ENCODE results near the gene NCK1.

Gene NCK1

DNA sequence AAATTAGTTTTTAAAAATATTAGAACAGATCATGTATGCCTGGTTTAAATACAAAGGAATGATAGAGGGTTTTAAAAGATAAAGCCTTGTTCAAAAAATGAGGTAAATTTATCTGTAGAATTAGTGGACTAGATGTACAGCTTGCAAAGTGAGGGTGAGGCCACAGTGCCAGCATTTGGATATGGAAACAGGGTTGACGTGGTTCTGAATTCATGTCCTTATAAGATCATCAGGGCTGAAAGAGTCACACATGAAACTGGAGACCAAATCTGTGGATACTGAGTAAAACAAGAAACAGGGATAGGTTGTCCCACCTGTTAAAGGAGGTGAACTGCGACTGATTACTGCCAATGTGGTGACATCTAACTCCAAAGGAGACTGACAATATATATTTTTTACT, 46.3 kb downstream of the NCK1 start:
- no peak for DNase-seq (ENCODE audit: low read depth)

DNA sequence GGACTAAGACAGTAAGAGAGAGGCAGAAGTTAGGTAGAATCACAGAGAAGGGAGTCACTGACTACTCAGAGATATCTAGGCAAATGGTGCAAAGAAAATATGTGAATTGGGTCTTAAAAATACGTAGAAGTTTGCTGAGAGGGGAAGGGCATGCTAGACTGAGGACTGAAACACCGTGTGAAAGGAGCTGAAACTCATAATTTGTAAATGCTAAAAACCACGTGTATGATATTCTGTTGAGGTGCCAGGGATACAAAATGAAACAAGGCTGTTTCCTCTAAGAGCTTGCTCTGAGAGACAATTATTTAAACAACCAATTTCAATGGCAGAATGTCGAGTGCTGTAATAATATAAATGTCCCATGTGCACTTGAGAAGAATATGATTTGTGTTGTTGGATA, 47.2 kb downstream of the NCK1 start:
- no peak for DNase-seq (ENCODE audit: low read depth)

DNA sequence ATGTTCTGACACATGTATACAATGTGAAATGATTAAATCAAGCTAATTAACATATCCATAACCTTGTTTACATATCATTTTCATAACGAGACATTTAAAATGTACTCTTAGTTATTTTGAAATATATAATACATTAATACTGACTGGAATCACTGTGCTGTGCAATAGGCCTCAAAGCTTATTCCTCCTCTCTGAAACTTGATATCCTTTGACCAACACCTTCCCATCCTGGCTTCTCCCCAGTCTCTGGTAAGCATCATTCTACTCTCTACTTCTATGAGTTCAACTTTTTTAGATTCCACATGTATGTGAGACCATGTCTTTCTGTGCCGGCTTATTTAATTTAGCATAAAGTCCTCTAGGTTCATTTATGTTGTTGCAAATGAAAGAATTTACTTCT, 48.7 kb downstream of the NCK1 start:
- no peak for DNase-seq (ENCODE audit: low read depth)

DNA sequence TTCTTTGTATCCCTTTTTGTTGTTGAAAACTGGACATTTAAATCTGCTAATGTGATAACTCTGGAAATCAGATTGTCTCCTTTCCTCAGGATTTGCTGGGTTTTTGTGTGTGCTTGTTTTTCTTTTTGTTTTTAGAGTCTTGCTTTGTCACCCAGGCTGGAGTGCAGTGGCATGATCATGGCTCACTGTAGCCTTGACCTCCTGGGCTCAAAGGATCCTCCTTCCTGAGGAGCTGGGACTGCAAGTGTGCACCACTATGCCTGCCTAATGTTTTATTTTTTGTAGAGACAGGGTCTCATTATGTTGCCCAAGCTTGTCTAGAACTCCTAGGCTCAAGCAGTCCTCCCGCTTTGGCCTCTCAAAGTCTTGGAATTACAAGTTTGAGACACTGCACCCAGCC, 51.2 kb downstream of the NCK1 start:
- no peak for DNase-seq (ENCODE audit: low read depth)

DNA sequence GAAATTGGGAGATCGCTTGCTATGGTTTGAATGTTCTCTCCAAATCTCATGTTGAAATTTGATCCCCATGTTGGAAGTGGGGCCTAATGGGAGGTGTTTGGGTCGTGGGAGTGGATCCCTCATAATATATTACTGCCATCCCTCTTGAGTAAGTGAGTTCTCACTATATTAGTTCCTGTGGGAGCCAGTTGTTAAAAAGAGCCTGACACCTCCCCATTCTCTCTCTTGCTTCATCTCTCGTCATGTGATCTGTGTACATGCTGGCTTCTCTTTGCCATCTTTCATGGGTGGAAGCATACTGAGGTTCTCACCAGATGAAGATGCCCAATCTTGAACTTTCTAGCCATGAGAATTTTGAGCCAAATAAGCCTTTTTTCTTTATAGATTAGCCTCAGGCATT, 52.7 kb downstream of the NCK1 start:
- DNase-seq (ENCODE audit: low read depth): no peak

DNA sequence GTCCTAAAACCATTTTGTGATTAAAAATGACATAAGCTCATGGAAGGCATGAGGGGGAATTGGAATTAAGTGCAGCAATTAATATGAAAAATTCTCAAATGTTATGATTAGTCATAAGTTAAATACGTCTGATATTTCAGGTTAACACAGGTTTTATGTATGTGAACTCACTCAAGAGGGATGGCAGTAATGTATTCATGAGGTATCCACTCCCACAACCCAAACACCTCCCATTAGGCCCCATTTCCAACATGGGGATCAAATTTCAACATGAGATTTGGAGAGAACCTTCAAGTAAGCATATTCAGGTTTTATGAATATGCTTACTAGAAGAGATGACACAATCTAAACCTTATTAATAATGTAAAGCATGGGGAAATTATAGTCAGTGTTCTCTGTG, 54.2 kb downstream of the NCK1 start:
- DNase-seq (ENCODE audit: low read depth): no peak

DNA sequence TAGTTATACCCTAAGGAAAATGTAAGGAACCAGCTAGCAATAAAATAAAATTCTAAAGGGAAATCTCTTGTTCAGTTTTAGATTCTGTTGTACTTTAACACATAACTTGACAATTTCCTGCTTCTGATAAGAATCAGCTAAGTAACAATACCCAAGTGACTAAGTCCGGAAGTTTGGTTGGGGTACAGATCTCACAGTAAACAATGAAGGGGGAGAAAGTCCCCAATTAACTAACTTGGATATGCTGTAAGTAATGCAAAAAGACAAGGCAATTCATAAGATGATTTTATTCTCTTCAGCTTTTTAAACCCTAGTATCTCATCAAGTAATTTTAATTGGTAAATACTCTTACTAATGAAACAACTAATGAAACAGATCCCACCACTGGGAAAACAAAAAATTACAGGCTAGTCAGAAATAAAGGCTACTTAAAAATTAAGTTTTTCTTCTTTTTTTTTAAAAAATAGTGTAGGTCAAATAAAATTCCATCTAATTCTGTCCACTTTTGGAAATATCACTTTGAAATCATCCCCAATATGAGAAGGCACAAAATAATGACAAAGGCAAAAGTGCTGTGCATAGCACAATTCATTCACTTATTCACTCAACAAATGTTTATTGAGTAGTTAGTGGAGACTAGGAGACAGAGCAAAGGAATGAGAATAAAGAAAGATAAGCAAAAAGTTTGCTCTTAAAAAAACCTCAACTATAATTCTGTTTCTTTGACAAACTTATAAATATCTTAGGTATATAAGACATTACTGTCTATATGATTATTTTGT, 58.0 kb downstream of the NCK1 start:
- no peak for DNase-seq (ENCODE audit: low read depth)

DNA sequence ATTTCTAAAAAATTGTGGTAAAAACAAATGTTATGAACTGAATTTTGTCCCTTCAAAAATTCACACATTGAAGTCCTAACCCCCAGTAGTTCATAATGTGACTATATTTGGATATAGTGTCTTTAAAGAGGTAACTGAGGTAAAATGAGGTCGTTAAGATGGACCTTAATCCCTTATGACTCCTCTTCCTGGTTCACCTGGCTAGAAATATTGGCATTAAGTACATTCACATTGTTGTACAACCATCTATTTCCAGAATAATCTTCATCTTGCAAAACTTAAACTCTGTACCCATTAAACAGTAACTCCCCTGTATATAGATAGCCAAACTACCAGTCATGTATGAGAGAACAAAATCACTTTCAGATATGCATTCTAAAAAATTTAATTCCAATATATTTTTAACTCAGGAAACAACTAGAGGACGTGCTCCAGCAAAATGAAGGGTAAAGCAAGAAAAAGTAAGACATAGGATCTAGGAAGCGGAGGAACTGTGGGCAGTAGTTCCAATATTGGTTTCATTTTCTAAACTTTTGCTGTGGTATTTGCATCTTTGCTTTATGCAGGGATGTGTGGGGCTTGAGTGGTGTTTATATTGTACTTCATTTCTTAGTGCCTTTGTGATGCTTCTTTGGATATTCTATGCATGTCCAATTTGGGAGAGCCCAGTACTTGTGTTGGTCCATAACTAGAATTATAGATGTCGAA, 59.0 kb downstream of the NCK1 start:
- no peak for DNase-seq (ENCODE audit: low read depth)

DNA sequence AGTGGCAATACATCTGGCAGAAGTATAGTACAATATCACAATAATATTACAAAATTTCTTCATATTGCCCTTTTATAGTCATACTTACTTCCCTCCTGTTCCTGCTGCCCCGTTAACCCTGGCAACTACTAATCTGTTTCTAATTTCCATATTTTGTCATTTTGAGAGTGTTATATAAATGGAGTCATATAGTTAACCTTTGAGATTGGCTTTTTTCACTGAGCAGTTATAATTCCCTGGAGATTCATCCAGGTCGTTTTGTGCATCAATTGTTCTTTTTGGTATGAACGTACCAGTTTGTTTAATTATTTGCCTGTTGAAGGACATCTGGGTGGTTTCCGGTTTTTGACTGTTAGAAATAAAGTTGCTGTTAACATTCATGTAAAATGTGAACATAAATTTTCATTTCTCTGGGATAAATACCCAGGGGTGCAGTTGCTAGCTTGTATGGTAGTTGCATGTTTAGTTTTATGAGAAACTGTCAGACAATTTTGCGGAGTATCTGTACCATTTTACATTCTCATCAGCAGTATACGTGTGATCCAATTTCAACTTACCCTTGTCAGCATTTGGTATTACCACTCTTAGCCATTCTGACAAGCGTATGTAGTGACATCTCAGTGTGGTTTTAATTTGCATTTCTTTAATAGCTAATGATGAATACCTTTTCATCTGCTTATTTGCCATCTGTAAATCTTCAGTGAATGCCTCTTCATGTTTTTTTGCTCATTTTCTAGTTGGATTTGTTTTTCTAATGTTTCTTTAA, 63.6 kb downstream of the NCK1 start:
- no peak for DNase-seq (ENCODE audit: low read depth)

DNA sequence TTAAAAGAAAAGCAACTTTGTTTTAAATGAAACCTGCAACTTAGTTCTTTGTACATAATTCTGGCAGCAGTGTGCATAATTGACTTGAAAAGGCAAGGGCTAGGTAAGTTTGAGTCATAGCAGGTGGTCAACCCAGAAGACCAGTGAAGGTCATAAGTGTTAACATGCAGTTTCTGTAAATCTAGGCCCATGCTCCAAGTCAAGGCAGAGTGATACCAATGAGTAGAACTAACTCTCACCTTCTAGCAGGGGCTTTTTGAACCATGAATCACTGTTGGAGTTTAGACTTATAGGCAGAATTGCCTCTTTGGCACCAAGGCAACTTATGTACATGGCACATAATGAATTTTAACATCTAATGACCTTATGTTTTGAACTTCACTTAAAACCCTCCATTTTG, 66.2 kb downstream of the NCK1 start:
- DNase-seq (ENCODE audit: low read depth): no peak

DNA sequence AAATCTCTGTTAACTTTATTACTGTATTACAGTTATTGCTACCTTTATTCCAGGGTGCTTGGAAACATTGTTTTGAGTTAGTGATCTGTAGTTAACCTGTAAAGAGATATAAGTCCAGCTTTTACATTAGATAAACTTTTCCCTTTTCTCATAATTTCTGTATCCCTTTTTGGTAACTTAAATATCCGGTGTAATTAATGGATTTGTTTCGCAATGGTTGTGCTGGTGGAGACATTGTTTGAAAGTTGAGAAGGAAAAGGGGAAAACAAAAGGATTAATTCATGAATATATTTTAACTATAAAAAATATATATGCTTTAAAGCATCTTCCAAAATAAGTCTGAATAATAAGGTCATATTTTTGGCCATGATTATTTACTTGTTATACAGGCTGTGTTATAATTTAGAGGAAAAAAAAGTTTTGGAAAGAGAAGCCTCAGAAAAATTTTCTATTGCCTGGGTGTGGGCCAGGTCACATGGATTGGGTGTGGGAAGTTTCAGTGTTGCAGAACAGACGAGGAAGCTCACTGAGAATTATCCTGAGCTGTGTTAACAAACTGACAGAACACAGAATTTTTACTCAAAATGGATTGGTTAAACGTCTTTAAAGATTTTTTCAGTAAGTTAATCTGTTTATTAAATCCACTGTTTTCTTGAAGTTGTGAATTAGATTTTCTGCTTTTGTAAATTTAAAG, 68.1 kb downstream of the NCK1 start:
- no peak for DNase-seq (ENCODE audit: low read depth)

DNA sequence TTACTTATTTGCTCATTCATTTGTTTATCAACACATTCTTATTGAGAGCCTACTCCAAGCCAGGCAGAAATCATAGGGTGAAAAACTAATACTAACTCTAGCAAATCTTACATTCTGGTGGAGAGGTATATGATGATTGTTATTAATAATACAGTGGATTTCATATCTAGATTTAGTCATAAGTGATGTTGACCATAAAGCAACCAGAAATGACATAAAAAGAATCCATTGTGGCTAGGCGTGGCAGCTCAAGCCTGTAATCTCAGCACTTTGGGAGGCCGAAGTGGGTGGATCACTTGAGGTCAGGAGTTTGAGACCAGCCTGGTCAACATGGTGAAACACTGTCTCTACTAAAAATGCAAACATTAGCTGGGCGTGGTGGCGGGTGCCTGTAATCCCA, 69.6 kb downstream of the NCK1 start:
- DNase-seq (ENCODE audit: low read depth): no peak

DNA sequence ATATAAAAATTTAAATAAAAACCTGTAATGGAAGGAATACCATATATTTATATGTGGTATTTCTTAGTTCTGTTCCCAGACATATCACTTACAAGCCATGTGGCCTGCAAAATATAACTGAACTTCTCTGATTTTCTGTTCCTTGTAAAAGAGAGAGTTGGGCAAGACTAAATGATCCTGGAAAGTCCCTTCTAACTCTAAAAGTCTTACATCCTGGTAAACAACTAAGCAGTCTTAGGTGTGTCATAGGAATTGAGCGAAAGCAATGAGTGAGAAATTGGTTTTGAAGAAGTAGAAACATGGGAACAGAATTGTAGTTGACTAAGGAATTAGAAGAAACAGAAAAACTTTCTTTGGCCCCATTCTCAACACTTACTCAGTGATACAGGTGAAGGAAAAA, 70.5 kb downstream of the NCK1 start:
- DNase-seq (ENCODE audit: low read depth): no peak

DNA sequence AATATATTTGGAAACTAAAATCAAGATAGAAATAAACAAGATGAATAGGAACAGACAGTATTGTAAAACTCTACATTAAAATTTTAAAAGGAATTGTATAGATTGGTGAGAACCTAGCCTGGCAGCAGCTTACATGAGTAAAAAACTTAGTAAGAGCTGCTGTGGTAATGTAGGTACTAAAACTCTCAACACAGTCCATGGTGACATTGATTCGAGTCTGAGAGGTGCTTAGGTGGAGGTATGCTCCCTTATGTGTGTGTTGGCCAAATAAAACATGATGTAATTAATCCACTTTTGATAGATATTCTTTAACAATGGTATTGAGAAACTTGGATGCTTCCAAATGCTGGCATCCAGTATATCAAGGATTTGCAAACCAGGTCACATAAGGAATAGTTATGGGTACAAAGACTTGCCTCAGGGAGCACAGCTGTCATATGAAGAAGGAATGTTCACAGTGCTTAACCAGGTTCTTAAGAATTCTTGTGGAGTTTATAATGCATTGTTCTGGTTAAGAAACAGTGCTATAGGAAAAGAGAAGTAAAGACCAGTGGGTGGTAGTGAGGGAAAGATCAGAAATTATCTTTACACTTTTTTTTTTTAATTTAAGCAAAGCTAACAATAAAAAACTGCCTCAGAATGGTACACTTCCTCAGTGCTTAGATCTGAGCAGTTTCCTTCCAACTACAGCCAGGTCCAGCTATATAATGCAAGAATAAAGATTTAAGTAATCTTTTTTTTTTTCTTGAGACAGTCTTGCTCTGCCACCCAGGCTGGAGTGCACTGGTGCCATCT, 71.2 kb downstream of the NCK1 start:
- no peak for DNase-seq (ENCODE audit: low read depth)

DNA sequence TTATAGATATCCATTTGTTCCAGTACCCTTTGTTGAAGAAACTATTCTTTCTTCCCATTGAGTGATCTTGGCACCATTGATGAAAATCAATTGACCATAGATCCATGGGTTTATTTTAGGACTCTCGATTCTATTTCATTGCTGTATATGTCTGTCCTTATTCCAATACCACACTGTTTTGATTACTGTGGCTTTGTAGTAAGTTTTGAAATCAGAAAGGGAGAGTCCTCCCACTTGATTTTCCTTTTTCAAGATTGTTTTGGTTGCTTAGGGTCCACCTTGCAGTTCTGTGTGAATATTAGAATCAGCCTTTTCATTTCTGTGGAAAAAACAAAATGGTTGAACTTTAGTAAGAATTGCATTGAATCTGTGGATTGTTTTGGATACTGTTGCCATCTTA, 75.2 kb downstream of the NCK1 start:
- no peak for DNase-seq (ENCODE audit: low read depth)

DNA sequence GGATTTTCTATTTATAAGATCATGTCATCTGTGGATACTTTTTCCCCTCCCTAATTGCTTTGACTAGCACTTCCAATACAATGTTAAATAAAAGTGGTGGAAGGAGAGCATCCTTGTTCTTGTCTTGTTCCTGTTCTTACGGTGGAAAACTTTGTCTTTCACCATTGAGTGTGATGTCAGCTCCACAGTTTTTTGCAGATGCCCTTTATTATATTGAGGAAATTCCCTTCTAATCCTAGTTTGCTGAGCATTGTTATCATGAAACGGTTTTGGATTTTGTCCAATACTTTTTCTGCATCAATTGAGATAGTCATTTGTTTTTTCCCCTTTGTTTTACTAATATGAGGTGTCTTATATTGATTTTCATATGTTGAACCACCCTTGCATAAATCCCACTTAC, 75.8 kb downstream of the NCK1 start:
- no peak for DNase-seq (ENCODE audit: low read depth)

DNA sequence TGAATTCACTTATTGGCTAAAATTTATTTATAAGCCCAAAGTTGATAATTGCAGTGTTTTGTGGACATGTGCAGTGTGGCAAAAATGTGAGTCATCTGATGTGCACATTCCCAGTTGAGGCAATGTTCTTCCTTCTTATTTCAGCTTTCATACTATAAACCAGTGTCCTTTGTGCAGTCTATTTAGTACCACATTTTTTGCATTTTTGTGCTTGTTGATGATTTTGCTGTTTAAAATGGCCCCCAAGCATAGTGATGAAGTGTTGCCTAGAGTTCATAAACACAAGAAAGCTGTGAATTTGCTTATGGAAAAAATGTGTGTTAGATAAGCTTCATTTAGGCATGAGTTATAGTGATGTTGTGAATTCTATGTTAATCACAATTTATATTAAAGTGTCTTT, 76.3 kb downstream of the NCK1 start:
- DNase-seq (ENCODE audit: low read depth): no peak

DNA sequence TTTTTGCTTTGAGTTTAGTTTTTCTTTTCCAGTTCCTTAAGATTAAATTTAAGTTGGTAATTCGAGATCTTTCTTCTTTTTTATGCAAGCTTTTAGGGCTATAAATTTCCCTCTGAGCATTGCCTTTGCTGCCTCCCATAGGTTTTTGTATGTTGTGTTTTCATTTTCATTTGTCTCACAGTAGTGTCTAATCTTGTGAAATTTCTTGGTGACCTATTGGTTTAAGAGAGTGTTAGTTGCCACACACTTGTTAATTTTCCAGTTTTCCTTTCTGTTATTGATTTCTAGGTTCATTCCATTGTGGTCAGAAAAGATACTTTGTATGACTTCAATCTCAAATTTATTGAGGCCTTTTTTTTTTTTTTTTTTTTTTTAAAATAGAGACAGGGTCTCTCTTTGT, 77.5 kb downstream of the NCK1 start:
- no peak for DNase-seq (ENCODE audit: low read depth)

DNA sequence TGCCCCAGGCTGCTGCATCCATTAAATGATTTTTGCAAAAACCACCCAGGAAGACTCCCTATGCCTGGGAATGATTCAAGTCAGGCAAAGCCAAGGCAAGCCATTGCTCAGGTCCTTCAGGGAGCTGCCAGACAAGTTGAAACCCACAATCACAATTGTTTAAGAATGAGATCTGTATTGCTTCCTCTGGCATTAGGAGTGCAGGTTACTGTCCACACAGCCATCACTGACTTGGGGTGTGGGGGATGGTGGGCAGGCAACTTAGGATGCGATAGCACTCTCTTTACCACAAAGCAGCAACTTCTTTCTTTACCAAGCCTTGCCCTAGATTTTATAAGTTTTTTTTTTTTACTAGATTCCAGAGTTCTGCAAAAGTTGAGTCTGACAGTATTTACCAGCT, 80.8 kb downstream of the NCK1 start:
- no peak for DNase-seq (ENCODE audit: low read depth)

DNA sequence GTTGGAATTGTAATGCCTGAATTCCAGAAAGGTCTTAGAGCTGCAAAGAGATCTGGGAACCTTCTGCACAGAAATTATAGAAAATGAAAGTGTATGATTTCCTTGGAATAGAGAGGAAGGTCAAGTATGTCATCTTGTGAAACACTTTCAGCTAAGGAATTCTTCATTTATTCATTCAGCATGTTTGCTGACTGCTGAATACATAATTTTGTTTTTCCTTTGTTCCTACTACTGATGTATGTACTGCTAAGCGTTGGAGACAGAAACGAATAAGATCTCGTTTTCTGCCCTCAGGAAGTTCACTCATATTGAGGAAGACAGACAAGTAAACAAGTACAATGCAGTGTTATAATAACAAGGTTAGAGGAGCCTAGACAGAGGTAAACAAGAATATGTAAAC, 81.4 kb downstream of the NCK1 start:
- no peak for DNase-seq (ENCODE audit: low read depth)

DNA sequence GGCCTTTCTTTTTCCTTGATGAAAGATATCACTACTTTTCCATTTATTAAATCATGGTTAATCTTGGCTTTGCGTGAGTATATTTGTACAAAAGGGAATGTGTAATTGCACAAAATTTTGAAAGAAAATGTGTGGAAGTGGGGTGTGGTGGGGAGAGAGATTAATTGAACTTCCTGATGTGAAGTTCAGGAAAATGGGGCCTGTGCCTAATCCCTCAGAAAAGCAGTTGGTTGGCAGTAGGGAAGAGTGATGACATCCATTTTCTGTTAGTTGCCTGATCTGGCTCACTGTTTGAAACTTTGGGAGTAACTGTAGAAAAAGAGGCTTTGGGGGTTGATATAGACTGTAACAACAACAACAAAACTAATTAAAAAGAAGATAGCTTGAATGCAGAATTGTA, 85.0 kb downstream of the NCK1 start:
- DNase-seq (ENCODE audit: low read depth): no peak

DNA sequence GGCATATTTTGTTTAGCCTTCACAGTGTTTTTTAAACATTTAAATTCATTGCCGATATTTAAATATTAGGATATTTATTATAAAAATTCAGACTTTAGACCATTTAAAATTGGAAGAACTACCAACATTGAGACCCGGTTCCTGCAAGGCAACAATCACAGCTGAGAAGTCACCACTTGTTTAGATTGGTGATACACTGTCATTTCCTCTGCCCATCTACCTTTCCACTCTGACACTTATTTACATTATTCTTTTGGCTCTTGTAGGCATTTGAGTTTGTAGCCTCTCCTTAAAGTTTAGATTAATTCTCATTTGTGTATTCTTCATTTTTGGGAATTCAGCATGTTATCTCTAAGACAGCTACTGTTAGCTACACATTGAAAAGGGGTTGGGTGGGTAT, 85.5 kb downstream of the NCK1 start:
- DNase-seq (ENCODE audit: low read depth): no peak
